GM18861 (cell line): Measurements from ENCODE around the gene ENGASE.

Experiments
- ATAC-seq: cut with Tn5 transposase; IDR thresholded peaks from one replicate; pipeline ENCODE4 v1.9.1; 2021; ENCODE audit not compliant: unreplicated experiment

The ENGASE gene

DNA sequence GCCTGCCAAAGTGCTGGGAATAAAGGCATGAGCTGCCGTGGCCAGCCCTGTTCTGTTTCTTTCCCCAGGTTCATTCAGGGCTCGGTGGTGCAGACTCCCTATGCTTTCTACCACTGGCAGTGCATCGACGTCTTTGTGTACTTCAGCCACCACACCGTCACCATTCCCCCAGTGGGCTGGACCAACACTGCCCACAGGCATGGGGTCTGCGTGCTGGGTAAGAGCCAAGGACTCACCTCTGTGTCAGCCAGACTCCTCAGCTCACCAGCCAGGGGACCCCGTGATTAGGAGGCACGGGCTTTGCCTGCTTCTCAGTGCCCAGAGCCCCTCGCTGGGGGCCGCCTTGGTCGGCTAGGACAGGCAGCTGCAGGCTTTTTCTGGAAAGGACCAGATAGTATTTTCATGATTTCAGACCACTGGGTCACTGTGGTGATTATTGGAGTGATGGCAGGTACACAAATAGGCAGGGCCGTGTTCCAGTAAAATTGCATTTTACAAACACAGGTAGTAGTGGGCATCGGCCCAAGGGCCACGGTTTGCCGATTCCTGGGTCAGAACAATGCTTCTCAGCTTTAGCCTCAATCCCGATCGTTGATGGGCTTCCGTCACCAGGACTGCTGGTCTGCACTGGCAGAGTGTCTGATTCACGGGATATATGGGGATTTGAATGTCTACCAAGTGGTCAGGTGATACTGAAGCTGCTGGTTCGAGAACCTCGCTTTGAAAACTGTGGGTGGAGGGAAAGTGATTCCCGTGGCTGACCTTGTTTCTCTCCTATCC, 5.0 kb downstream of the ENGASE start:
- ATAC-seq, result no peak

DNA sequence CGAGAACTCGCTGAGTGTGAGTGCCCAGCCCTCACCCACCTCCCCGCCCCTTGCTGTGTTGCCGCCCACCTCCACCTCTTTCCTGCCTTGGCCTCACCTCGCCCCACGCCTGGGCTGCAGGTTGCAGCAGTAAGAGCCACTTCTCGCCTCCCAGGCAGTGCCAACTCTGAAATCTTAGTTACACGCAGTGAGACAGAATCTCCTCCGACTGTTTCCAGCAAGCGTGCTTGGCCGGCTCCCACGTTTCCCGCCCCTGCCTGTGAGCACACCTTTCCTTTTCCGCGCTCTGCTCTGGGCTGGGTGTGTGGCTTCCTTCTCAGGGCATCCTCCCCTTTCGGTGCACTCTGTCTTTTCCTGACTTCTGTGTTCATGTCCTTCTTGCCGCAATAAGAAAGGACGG, 5.7 kb downstream of the ENGASE start:
- ATAC-seq, result no peak

DNA sequence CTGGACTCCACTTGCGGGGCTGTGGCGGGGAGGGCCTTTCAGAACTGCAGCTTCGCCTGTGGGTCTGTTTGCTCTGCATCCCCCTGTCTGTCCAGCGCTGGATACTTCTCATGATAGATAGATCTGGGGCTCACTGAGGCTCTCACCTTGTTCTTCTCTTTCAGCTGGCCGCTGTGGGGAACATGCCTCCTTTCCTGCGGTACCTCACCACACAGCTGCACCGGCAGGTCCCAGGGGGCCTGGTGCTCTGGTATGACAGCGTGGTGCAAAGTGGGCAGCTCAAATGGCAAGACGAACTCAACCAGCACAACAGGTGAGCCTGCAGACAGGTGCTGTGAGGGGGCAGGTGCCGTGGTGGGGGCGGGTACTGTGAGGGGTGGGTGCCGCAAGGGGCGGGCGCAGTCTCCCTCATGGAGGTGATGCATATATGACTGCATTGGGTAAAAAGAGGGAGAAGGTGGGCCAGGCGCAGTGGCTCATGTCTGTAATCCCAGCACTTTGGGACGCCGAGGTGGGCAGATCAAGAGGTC, 6.2 kb downstream of the ENGASE start:
- no peak for ATAC-seq

DNA sequence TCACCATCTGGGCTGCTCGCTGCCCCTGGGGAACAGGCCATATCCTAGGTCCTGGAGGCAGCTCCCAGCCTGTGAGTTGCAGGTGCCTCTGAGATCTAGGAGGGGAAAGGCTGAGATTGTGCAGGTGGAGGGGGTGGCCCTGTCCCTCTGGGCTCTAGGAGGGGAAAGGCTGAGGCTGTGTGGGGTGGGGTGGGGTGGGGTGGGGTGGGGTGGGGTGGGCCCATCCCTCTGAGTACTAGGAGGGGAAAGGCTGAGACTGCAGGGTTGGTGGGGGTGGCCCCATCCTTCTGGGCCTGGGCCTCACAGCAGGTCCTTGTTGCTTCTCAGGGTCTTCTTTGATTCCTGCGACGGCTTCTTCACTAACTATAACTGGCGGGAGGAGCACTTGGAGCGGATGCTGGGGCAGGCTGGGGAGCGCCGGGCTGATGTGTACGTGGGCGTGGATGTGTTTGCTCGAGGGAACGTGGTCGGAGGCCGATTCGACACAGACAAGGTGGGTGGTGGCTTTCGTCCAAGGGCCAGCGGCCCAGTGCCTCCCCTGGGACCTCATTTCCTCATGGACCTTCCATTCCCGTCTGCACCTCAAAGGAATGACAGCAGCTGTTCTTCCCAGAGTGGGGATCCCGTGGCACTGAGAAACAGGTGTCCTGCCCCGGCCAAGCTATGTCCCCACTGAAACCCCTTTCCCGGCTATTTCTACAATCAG, 7.1 kb downstream of the ENGASE start:
- no peak for ATAC-seq

DNA sequence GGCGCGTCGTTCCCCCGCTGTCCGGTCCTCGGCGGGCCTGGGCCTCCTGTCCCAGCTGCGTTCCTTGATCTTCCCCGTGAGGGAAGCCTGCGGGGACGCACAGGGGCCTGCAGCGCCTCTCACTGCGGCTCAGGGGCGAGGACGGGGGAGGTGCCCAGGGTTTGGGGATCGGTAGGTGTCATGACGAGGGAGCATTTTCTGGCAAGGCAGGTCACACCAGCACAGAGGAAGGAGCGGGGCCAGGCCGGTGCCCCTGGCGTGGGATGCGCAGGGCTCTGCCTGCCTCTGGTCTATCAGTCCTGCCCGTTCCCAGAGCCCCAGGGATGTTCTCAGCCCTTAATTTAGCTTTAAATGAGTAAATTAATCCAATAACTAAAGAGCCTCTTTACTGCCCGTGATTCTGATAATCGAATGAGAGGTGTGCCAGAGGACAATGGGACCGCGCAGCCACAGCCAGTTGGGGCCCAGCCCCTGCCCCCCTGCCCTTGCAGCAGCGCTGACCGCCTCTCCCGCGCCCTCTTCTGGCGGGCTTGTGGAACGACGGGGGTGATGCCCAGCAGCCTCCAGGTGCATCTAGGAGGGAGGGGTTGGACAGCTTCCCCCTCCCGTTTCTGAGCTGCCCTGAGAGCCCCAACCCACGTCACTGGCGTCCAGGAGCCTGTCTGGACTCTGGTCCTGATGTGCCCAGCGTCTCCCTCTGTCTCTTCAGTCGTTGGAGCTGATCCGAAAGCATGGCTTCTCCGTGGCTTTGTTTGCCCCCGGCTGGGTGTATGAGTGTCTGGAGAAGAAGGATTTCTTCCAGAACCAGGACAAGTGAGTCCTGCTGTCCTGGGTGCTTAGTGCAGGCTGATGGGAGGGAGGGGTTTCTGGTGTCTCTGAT, 7.9 kb downstream of the ENGASE start:
- no peak for ATAC-seq

DNA sequence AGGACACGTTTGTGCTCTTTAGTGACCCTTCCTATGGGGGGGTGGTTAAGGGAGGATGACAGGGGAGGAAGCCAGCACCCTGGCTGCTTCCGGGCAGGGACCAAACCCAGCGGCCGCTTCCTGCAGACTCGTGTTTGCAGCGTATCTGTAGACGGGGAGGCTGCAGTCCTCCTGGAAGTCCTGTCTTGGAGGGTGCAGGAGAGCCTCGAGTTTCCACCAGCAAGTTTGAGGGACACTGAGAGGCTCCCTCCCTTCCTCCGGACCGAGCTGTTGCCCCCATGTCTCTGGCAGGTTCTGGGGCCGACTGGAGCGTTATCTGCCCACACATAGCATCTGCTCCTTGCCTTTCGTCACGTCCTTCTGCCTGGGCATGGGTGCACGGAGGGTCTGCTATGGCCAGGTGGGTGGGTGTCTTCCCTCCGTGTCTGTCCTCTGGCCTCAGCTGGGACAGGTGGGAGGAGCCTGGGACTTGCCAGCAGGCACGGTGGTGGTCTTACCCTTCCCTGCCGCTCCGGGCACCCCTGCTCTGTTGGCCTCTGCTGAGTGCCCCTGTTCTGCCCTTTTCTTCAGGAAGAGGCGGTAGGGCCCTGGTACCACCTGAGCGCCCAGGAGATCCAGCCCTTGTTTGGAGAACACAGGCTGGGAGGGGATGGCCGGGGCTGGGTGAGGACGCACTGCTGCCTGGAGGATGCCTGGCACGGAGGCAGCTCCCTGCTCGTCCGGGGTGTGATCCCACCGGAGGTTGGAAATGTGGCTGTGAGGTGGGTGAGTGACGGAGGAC, 8.8 kb downstream of the ENGASE start:
- no peak for ATAC-seq

DNA sequence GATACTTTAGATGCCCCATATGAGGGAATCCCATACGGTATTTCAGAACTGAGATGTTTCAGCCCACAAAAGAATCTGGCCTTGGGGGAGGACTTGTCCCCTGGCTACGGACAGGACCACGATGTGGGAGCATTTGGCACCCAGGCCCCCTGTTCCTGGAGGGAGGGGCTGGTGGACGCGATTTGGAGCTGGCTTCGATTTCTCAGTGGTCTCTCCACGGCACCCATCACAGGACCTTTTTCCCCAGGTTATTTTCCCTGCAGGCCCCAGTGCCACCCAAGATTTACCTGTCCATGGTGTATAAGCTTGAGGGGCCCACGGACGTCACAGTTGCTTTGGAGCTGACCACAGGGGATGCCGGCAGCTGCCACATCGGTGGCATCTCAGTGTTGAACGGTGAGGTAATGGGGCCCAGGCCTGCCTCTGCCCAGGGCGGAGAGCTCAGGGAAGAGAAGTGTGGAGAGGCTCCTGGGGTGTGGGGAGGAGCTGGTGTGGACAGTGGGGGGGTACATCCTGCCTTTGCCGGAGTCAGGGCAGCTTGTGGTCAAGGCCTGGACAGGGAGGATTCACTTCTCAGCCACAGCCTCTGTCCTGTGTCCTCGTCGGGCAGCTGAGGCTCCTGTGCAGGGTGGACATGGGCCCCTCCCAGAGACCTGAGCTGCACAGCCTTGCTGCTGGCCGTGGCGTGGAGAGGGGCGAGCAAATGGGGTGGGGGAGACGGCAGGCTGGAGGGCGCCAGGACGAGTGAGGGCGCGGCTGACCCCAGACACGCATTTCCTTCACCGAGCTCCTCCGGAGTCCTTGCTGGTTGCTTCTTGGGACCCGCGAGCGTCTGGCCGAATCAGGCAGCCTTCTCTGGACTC, 9.9 kb downstream of the ENGASE start:
- ATAC-seq, result no peak

DNA sequence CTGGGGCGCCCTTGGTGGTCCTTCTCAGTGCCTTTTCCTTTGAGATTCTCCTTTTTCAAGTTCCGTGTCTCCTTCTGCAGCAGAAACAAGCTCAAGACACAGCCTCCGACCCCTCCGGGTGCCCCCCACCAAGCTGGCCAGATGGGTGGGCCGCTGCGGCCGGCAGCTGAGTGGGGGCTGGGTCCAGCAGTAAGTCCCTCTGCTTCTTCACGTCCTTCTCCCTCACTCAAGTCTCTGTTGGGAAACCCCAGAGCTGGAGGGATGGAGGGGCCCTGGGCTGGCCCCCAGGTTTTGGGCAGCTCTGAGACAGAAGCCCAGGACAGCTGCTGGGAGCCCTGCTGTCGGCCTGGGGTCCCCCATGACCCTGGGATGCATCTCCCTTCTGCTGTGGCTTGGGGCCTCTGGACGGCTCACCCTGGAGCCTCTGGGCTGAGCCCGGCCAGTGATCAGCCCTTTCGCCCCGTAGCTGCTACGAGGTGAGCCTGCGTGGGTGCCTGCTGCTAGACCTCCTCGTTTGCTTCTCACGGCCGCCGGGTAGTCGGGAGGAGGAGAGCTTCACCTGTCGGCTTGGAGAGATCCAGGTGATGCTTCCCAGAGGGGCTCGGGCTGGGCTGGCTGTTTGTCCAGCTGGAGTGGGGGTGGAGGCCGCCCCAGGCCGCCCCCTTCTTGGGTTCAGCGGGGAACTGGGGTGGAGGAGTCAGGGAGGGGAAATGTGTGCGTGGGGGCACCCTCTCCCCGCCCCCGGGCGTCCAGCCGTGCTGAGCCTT, 10.7 kb downstream of the ENGASE start:
- ATAC-seq, result no peak

DNA sequence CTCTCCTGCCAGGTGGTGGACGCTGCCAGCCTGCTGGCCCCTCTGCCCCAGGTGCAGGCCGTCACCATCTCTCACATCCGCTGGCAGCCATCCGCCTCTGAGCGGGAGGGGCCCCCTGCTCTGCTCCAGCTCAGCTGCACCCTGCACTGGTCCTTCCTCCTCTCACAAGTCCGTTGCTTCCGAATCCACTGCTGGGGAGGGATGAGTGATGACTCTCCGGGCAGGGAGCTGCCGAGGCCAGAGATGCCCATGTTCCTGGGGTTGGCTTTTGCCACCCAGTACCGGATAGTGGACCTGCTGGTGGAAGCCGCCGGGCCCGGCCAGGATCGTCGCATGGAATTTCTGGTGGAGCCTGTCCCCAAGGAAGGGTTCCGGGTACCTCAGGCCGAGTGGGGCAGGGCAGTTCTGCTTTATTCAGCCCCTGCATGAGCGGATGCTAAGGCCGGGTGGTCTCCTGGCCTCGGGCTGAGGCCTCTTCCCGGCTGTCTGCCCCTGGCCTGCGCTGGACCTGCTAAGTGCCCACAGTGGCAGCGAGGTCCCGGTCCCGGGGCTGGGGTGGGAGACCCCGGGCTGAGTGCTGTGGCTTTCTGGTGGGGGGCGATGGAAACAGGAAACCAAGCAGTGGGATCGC, 11.4 kb downstream of the ENGASE start:
- ATAC-seq, result no peak

DNA sequence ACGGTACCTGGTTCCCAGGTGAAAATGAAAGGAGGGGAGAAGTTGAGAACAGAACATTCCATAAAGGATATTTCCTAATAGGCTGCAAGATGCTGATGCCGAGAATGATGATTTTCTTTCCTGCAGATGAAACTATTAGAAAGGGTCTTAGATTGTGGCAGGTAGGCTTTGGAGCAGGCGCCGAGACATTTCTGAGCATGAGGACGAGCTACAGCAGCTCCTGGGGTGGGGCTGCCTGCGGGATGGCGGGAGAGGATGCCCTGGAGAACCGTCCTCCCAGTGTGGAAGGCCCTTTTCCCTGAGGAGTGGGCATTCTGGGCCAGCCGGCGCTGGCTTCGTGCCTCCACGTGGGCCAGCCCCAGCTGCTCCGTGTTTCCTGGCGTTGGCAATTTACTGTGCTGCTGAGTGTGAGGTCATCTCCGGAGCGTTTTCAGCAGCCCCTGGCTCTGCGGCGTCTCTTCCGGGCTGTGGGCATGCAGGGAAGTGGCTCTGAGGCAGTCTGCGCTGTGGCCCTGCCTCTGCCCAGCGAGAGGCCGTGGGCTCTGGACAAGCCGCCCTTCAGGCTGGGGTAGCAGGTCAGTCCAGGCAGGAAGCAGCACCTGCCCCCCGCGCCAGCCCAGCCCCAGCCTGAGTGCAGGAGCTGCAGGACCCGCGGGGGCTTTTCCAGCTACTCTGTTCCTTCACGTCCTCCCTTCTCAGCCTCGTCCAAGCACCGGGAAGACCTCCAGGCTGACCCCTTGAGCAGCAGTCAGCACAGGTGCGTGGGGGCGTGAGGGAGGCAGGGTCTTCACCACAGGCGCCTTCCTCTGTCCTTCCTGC, 12.2 kb downstream of the ENGASE start:
- no peak for ATAC-seq

DNA sequence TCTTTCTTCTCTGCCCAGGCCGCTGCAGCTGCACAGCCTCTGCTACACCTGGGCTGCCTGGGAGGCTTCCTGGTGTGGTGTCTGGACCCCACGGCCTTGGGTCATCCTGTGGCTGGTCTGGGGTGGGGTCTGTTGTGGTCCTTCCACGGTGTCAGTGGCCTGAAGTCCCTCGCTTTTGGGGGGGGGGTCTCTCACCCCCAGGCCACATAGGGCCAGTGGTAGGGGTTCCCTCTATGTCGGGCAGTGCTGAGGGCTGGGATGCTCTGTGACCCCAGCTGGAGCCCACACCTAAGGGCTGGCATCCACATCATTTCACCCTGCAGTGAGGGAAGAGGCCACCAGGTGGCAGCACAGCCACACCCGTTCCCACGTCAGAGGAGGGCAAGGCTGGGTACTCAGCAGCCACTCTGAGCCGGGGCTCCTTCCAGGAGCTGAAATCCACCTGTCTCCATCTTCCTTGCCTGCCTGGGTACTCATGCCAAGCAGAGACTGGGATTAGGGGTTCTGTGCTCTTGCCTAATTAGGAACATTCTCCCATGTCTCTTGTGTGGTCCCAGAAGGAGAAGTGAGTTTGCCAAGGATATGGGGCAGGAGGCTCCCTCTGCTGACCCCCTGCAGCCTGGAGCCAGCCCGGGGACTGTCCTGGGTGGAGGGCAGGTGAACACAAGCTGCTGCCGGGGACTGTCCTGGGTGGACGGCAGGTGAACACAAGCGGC, 13.0 kb downstream of the ENGASE start:
- ATAC-seq, result no peak

DNA sequence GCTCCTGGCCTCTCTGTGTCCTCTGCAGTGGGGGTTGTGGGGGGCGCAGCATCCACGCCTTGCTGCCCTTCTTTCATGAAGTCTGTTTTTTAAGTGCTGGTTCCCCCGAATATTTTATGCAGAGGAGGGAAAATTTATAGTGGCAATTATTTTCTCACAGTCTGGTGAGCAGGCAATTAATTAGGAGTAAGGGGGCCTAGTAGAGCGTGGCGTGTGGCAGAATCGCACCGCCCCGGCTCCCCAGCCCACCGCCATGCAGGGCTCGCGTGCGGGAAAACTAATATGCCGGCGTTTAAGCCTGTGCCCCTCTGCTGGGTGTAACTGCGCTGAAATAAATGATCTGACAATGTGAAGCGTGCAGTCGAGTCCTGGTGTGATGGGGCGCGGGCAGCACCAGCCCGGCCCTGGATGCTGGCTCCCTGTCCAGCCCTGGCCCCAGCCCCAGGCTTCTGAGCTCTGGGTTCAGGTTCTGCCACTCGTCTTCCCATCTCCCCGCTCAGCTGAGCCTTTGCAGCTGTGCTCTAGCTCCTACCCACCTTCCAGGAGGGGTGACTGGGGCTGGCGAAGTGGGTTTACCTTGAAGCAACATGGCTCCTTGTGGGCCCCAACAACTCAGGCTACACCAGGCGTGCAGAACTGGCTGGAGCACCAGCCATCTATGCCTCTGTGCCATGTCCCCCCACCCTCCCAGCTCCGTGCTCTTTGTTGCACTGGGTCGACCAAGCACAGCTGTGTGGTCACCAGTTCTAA, 13.8 kb downstream of the ENGASE start:
- no peak for ATAC-seq

DNA sequence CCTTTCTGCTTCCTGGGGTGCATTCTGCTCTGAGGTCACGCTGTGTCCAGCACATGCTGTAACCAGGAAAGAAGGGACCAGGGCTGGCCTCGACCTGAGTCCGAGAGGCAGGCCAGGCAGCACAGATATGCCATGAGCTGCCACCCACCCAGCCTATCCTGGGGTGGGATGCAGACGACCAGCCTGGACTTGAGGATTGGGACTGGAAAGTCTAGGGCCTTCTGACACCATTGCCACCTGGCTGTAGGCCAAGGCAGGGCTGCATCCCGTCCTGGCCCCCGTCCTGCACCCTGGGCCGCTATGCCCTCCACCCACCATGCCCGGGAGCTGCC, 14.3 kb downstream of the ENGASE start:
- ATAC-seq, result no peak

DNA sequence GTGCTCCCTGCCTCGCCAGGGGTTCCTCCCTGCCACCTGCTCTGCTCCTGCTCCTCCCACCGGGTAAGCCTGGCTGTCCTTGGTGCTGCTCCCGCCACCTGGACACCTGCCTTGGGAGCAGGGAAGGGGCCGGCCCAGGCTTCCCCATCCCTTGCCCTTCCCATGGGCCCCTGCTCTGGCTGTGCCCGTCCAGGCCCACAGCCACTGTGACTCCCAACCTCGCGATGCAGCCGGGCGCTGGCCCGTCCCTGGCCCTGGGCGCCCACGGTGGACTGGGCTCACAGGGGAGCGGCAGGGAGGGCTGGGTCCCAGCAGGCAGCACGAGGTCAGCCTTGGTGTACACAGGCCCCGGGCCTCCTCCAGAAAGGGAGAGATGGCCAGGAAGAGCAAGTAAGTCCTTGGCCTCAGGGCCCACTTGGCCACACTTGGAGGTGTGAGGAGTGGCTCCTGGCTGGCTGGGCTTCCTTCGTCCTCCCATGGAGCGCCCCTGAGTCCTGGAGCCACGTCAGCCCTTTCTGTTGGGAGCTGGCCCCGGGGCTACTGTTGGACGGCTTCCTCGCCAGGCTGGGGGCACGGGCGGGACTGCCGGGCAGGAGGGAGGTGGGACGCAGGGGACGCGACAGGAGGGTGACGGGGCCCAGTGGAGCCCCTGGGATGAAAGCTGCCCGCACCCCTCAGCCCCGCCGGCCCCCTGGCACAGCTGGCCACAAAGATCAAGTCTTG, 15.3 kb downstream of the ENGASE start:
- ATAC-seq, result no peak

DNA sequence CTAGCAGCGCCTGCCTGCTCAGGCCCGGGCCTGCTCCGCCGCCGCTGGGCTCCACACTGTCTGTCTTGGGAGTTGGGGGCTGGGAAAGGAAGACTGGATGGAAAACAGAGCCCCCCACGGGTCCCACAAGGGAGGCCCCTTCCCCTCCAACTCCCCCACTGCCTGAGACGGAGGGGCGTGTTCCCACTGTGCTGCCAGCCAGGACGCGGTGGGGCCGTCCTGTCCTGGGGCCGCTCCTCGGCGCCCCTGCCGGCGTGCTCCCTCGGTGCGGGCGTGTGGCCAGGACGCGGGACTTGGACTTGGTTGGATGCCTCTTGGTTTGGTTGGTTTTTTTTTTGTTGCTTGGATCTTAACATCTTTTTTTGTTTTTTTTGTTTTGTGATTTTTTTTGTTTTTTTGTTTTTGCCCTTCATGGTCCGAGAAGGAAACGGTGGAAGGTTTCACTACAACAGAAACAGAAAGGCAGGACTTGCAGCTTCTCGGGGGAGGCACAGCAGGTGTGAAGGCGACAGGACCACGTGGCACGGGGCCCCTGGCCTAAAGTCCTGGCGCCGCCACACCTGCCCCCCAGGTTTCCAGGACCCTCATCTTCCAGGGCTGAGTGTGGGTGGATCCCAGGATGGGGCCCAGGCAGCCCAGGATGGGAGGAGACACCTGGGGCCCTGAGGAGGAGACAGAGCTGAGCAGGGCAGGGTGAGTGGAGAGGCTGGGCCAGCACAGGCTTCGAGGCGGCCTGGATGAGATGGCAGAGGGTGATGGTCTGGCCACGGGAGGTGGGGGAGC, 16.0 kb downstream of the ENGASE start:
- no peak for ATAC-seq
